Bronchial epithelial cell (primary cell): ENCODE measurements around the gene CD84. TPM values are rescaled to one million over a fixed set of nuclear protein-coding genes. Genes with fewer than 3 reads are reported as not detected.
A peak's percentile ranks its signal among the peaks of the same experiment; 100 is the strongest.

Experiments used
- DNase-seq: peaks from one replicate; pipeline ENCODE4 v3.0.0-alpha.2; 2010; ENCODE audit warnings: low read depth
- FAIRE-seq: peaks from 2 replicates; lab custom pipeline; 2011; peaks lifted over from hg19 to GRCh38; lab: Jason Lieb, UNC
- H3K27me3 ChIP-seq: 2 replicates; pipeline ENCODE4 v1.5.1; 2011; ENCODE audit warnings: low read length; ENCODE audit not compliant: control insufficient read depth, insufficient read depth
- H3K36me3 ChIP-seq: 2 replicates; pipeline ENCODE4 v1.5.1; 2011; ENCODE audit warnings: low read length; ENCODE audit not compliant: control insufficient read depth, insufficient read depth
- H3K4me3 ChIP-seq: 2 replicates; pipeline ENCODE4 v1.5.1; 2011; ENCODE audit warnings: mild to moderate bottlenecking, low read depth, low read length, control low read depth
- total RNA-seq: library from RNA; depleted of rRNA; stranded (reverse); fragments of >200 nt; gene quantifications from 2 replicates; pipeline ENCODE4 v1.2.1, GENCODE V29; 2014
- TF ChIP-seq, protein P1 (sequence below): IDR thresholded peaks from 2 replicates; pipeline ENCODE4 v1.5.1; 2011; ENCODE audit warnings: mild to moderate bottlenecking, moderate library complexity, low read length, control low read depth, inconsistent platforms; ENCODE audit not compliant: insufficient read depth, severe bottlenecking

CD84 gene
- total RNA-seq, 1 donor from 2014 or later, result not detected

DNA sequence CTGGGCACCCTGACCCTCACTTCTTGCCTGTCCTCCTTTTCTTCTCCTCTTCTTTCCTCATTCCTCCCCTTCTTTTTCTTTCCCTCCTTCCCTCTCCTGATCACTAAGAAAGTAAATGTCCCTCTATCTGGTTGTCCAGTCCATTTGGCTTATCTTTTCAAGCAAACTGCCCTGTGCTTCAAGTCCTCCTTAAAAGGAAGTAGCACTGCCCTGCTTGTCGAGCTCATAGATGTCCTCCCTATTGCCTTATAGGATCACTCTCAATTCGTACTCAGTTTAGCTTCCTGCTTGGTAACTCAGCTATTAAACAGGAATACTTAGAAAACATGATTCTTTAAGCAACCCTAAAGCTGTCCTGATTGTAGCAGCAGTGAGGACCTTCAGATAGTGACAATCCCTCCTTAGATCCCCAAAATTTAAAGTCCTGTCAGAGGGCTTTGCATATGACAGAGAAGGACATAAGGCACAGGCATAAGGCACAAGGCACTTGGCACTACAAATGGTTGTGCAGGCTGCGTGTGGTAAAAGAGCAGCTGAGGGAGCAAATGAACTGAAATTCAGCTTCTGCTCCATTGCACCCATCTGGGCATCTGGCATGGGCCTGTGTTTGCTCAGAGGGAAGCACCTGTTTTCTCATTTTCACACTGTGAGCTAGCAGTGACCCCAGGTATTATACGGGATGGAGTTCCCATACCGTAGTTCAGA is 30.2 kb downstream of the CD84 start:
- Histone ChIP-seq H3K36me3 (no peaks in the 10 kb centered on the region), H3K27me3 (no peaks in the 10 kb centered on the region), H3K4me3 (no peak overlapping the region)
- DNase-seq, result no peak
- FAIRE-seq, result no peak
- TF ChIP-seq, protein P1, sequence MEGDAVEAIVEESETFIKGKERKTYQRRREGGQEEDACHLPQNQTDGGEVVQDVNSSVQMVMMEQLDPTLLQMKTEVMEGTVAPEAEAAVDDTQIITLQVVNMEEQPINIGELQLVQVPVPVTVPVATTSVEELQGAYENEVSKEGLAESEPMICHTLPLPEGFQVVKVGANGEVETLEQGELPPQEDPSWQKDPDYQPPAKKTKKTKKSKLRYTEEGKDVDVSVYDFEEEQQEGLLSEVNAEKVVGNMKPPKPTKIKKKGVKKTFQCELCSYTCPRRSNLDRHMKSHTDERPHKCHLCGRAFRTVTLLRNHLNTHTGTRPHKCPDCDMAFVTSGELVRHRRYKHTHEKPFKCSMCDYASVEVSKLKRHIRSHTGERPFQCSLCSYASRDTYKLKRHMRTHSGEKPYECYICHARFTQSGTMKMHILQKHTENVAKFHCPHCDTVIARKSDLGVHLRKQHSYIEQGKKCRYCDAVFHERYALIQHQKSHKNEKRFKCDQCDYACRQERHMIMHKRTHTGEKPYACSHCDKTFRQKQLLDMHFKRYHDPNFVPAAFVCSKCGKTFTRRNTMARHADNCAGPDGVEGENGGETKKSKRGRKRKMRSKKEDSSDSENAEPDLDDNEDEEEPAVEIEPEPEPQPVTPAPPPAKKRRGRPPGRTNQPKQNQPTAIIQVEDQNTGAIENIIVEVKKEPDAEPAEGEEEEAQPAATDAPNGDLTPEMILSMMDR, result no peak

DNA sequence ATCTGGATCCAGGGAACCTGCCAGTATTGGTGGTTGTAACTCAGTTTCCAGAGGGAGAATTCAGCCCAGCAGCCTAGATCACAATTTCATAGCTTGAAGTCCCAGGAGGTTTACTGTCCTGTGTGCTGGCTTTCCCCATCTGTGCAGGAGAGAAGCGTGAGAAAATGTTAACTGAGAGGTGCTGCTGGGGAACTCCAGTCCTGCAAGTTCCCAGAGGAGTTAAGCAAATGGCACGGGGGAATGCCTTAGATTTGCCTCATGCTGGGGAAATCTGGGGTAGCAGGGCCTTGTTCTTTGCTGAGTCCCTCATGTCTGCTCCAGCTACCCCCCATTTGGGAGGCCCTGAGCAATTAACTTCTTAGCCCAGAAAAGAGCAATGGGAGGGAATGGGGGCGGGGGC is 31.1 kb downstream of the CD84 start:
- no peaks in the 10 kb centered on the region for H3K36me3 ChIP-seq
- H3K27me3 ChIP-seq, result no peaks in the 10 kb centered on the region
- DNase-seq, result no peak
- TF ChIP-seq, protein P1, result no peak
- no peak overlapping the region for H3K4me3 ChIP-seq
- no peak for FAIRE-seq

DNA sequence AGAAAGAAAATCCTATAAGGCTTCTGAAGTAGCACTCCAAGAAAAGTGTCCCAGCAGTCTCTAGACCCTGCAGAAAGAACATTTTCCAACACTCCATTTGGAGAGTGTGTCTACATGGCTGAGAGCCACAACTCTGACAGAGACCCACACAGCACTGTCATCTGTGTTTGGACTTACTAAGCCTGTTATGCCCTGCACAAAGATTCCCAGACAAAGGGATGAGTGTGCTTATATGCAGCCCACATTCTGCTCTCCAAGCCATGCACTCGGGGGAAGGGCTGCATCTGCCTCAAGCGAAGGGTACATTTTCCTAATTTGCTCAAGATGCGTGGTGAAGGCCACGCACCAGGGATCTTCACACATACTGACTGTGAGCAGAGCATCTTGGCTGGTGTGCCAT is 31.9 kb downstream of the CD84 start:
- Histone ChIP-seq H3K4me3 (no peak overlapping the region), H3K36me3 (no peaks in the 10 kb centered on the region), H3K27me3 (no peaks in the 10 kb centered on the region)
- TF ChIP-seq, protein P1, result no peak
- DNase-seq, result no peak
- peak; percentile 13 for FAIRE-seq

DNA sequence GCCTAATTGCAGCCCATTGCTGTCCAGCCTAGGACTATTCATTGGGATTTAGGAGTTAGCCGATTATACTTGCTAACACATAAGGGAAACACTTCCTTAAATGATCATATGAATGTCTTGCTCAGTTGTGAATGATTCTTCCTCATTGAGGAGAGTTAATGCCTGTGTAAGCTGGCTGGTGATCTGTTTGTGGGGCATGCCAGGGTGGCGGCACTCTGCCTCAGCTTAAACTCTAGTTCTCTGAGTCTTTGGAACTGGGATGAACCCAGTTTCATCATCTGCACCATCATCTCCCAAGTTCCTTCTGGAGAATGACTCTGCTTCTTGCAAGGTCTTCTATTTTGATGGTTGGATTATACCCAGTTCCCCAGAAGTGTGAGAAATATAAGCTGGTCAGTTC is 32.4 kb downstream of the CD84 start:
- Histone ChIP-seq H3K4me3 (no peak overlapping the region), H3K27me3 (no peaks in the 10 kb centered on the region), H3K36me3 (no peaks in the 10 kb centered on the region)
- FAIRE-seq (no peak), DNase-seq (no peak)
- TF ChIP-seq, protein P1, result no peak

DNA sequence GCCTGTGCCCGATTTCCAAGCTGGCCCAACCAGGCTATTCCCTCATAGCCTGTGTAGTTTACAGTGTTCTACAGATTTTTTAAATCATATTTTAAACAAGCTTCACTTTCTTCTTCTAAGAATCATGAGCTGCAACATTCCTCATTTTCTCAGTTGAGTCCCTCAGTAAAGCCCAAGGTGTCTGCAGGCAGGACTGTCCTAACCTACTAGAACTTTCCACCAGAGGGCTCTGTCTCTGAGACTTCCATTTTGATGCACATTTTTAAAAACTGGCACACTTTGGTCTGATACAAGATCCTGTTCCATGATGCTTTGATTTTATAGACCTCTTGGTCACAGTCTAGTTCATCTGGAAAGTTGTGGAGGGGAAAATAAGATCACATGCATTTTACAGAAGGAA is 34.6 kb downstream of the CD84 start:
- no peaks in the 10 kb centered on the region for H3K36me3 ChIP-seq
- DNase-seq (no peak), FAIRE-seq (no peak)
- no peaks in the 10 kb centered on the region for H3K27me3 ChIP-seq
- TF ChIP-seq, protein P1, result peak; percentile 48
- H3K4me3 ChIP-seq, result no peak overlapping the region

DNA sequence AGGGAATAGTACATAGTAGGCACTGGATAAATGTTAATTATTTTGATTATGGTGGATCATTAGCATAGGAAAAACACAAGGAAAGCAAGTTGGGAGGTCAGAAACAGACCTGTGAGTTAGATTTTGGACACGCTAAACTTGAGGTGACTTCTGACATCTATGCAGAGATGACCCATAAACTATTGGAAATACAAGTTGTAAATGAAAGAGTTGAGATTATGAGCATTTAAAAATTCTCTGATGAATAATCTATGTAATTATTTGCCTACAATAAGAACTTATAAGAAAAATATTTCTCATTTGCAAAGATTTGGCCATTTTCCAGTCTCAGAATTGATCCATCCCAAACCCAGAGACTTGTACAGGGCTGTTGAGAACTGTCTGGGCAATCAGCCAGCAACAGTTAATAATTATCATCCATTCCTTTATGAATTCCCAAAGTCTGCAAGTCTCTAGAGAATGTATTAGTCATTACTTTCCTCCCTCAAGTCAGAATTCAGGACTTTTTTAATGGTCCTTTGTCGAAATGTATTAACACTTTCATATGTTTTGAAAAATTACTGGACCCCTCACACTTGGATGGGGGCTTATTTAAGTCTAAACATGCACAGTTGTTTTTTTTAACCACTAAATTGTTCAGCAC is 36.9 kb downstream of the CD84 start:
- no peaks in the 10 kb centered on the region for H3K27me3 ChIP-seq
- TF ChIP-seq, protein P1, result no peak
- FAIRE-seq (no peak), DNase-seq (peak; percentile 59)
- H3K36me3 ChIP-seq, result no peaks in the 10 kb centered on the region
- H3K4me3 ChIP-seq, result no peak overlapping the region
